GM18868 (cell line): Measurements from ENCODE around the gene FLNA.
A peak's percentile ranks its signal among the peaks of the same experiment; 100 is the strongest.
"Not testable (repeated sequence)": the region's sequence is repeated elsewhere in the genome, so short reads cannot be mapped to it uniquely, and the experiment has no call there.

Experiments used
- ATAC-seq: cut with Tn5 transposase; IDR thresholded peaks from one replicate; pipeline ENCODE4 v1.9.1; 2021; ENCODE audit warnings: mild to moderate bottlenecking, moderate library complexity; ENCODE audit not compliant: unreplicated experiment

FLNA gene

GRCh38 chrX:154399527-154400368 is 25.3 kb upstream of the FLNA start:
- ATAC-seq = no peak

- no peak for ATAC-seq
These were observed 24.5 kb upstream of the FLNA start for GRCh38 chrX:154398668-154399526.

- peak; percentile 88 for ATAC-seq
These were observed 23.6 kb upstream of the FLNA start, which contains the start of gene RPL10 for GRCh38 chrX:154397888-154398667. RPL10 (plus strand) TSS chrX:154398377; CDS start chrX:154398520, 143 bp downstream.

GRCh38 chrX:154396973-154397887 is 22.8 kb upstream of the FLNA start:
- peak; percentile 53 for ATAC-seq

- not testable (repeated sequence) for ATAC-seq
These were observed 21.9 kb upstream of the FLNA start for GRCh38 chrX:154396363-154396762.

GRCh38 chrX:154389812-154390747 is 15.6 kb upstream of the FLNA start:
- ATAC-seq = peak; percentile 68

- not testable (repeated sequence) for ATAC-seq
These were observed 14.2 kb upstream of the FLNA start for GRCh38 chrX:154388649-154389048.

- peak; percentile 26 for ATAC-seq
These were observed 13.7 kb upstream of the FLNA start for GRCh38 chrX:154388094-154388493.

- no peak for ATAC-seq
These were observed 10.0 kb upstream of the FLNA start for GRCh38 chrX:154384284-154384892.

- ATAC-seq = no peak
These were observed 9.2 kb upstream of the FLNA start for GRCh38 chrX:154383359-154384283.

- ATAC-seq = no peak
These were observed 8.1 kb upstream of the FLNA start for GRCh38 chrX:154382483-154383069.

- no peak for ATAC-seq
These were observed 6.8 kb upstream of the FLNA start for GRCh38 chrX:154381271-154381670.

- no peak for ATAC-seq
These were observed 6.4 kb upstream of the FLNA start for GRCh38 chrX:154380787-154381186.

GRCh38 chrX:154380153-154380552 is 5.7 kb upstream of the FLNA start:
- no peak for ATAC-seq

- no peak for ATAC-seq
These were observed 5.1 kb upstream of the FLNA start for GRCh38 chrX:154379569-154379951.

GRCh38 chrX:154378799-154379568 is 4.5 kb upstream of the FLNA start, which contains the start of gene EMD:
EMD (plus strand) TSS chrX:154379295; CDS start chrX:154379485, 190 bp downstream.
- ATAC-seq = peak; percentile 81
